AG10803 (cell line): ENCODE results near the gene SBNO2.

ENCODE experiments used
- DNase-seq: peaks from one replicate; pipeline ENCODE4 v3.0.0; 2010; ENCODE audit warnings: low read depth
- H3K4me3 ChIP-seq: 2 replicates; pipeline ENCODE4 v1.5.1; 2011; ENCODE audit warnings: mild to moderate bottlenecking, low read length, control low read depth
- CTCF ChIP-seq: conservative IDR thresholded peaks from 2 replicates; pipeline ENCODE4 v1.5.1; 2011; ENCODE audit warnings: mild to moderate bottlenecking, low read length, control low read depth, inconsistent platforms

SBNO2 gene

GRCh38 chr19:1146858-1147780 lies 26.9 kb downstream of the SBNO2 start:
- no peak overlapping the region for H3K4me3 ChIP-seq
- TF ChIP-seq CTCF = no peak
- no peak for DNase-seq

GRCh38 chr19:1146412-1146699 lies 27.7 kb downstream of the SBNO2 start:
- no peak overlapping the region for H3K4me3 ChIP-seq
- DNase-seq = no peak
- TF ChIP-seq CTCF = no peak

GRCh38 chr19:1145635-1146411 lies 28.2 kb downstream of the SBNO2 start:
- no peak overlapping the region for H3K4me3 ChIP-seq
- TF ChIP-seq CTCF = no peak
- no peak for DNase-seq

- no peak for TF ChIP-seq CTCF
- DNase-seq = no peak
- H3K4me3 ChIP-seq = no peak overlapping the region
Observed at GRCh38 chr19:1144741-1145140, 29.3 kb downstream of the SBNO2 start.

GRCh38 chr19:1143828-1144399 lies 30.2 kb downstream of the SBNO2 start:
- DNase-seq = no peak
- no peak overlapping the region for H3K4me3 ChIP-seq
- no peak for TF ChIP-seq CTCF

DNA sequence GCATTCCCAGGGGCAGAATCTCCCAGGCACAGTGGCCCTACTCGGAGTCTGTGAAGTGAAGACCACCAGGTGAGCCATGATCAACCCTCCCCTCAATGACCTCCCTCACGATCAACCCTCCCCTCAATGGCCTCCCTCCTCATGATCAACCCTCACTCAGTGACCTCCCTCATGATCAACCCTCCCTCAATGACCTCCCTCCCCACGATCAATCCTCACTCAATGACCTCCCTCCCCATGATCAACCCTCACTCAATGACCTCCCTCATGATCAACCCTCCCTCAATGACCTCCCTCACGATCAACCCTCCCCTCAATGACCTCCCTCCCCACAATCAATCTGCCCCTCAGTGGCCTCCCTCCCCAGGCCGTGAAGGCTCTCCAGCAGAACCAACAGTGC lies 32.1 kb downstream of the SBNO2 start:
- H3K4me3 ChIP-seq = no peak overlapping the region
- DNase-seq = no peak
- no peak for TF ChIP-seq CTCF
